Measurements from ENCODE around the gene OSM.
"Not testable (repeated sequence)": the region's sequence is repeated elsewhere in the genome, so short reads cannot be mapped to it uniquely, and the experiment has no call there.

The OSM gene

GRCh38 chr22:30225220-30225927 is 41.3 kb downstream of the OSM start:
- DNase-seq (ENCODE audit: low spot score), result no peak

DNA sequence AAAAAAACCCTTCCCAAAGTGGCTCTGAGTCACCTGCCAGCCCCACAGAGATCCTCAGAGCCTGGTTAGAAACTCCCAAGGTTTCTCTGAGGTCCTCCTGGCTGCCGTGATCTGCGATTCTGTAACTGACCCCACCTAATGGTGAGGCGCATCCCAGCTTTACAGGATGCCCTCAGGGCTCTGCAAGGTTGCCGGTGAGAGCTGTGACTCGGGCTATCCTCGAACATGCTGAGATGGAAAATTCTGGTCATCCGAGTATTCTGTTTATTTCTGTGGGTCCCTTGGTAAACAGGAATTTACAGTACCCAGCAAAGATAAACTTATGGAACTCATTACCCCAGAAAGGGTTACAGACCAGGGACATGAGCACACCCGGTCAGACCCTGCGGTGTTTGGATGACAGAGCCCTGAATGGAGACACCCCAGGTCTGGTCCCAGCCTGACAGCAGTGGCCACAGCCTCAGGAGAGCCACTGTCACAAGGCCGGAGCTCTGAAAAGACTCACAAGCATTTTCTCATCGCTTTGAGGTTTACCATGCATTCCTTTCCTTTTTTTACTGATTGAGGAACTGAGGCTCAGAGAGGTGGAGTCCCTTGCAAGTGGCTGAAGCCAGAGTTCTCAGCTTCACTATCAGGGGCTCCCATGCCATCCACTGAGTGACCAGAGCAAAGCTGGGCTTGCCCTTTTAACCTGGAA is 42.3 kb downstream of the OSM start:
- DNase-seq (ENCODE audit: low spot score), result peak; percentile 81

GRCh38 chr22:30223303-30223702 is 43.3 kb downstream of the OSM start:
- DNase-seq (ENCODE audit: low spot score), result no peak

DNA sequence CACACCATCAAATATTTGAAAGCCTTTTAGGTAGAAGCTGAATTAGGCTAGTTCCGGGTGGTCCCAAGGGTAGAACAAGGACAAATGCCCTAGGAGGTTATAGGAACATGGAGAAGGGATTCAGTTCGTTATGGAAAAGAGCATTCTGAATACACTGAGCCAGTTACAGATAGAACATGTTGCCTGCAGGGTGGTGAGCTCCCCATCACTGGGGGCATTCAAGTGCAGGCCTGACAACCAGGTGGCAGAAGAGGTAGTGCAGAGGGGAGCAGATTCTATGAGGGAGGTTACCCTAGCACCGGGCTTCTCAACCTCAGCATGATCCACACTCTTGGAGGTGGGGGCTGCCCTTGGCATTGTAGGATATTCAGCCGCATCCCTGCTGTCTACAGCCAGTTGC is 44.3 kb downstream of the OSM start:
- no peak for DNase-seq (ENCODE audit: low spot score)

DNA sequence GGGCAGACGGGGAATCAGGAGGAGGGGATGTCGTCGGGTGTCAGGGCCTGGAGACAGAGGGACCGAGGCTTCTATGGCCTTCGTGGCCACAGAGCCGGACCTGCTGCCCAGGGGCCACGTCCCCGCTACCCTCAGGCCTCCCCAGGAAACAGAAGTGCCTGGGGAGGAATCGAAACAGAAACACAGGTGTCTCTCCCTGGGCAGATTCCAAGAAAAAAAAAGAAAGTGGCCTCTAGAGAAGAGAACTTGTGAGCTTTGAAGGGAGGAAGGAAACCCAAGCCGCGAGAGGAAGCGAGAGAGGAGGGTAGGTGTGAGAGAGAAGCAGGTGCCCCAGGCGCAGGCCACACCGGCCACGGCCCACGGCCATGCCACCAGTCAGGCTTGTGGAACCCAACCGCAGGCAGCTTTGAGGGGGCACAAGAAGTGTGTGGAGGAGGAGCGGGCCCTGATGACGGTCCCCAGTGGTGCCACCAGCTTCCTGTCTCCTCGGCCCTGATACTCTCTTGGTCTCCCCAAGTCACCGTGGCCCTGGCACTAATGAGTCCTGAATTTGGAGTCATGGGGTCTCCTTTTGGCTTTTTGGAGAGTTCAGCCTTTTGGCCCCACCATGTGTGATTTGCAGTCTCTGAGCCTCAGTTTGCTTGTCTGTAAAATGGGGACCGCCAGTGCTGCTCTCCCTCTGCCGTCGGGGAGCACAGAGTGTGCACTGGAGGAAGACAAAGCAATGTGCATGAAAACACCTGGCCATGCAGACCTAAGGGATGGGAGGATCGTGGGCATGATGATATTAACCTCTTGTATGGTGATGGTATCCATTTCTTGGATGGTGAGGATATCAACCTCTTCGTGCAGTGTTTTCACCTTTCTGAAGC is 45.3 kb downstream of the OSM start:
- DNase-seq (ENCODE audit: low spot score), result no peak

- no peak for DNase-seq (ENCODE audit: low spot score)
Observed at GRCh38 chr22:30220338-30221012, 46.2 kb downstream of the OSM start.

DNA sequence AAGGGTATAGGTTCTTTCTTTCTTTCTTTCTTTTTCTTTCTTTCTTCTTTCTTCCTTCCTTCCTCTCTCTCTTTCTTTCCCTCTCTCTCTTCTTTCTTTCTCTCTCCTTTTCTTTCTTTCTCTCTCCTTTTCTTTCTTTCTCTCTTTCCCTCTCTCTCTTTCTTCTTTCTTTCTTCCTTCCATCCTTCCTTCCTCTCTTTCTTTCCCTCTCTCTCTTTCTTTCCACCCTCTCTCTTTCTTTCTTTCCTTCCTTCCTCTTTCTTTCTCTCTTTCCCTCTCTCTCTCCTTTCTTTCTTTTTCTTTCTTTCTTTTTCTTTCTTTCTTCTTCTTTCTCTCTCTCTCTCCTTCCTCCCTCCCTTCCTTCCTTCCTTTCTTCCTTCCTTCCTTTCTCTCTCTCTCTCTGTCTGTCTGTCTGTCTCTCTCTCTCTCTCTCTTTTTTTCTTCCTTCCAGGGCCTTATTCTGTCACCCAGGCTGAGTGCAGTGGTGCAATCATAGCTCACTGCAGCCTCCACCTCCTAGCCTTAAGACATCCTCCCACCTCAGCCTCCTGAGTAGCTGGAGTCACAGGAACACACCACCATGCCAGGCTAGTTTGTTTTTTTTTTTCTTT is 46.9 kb downstream of the OSM start:
- DNase-seq (ENCODE audit: low spot score), result no peak

- DNase-seq (ENCODE audit: low spot score), result no peak
Observed at GRCh38 chr22:30219049-30219654, 47.5 kb downstream of the OSM start.

DNA sequence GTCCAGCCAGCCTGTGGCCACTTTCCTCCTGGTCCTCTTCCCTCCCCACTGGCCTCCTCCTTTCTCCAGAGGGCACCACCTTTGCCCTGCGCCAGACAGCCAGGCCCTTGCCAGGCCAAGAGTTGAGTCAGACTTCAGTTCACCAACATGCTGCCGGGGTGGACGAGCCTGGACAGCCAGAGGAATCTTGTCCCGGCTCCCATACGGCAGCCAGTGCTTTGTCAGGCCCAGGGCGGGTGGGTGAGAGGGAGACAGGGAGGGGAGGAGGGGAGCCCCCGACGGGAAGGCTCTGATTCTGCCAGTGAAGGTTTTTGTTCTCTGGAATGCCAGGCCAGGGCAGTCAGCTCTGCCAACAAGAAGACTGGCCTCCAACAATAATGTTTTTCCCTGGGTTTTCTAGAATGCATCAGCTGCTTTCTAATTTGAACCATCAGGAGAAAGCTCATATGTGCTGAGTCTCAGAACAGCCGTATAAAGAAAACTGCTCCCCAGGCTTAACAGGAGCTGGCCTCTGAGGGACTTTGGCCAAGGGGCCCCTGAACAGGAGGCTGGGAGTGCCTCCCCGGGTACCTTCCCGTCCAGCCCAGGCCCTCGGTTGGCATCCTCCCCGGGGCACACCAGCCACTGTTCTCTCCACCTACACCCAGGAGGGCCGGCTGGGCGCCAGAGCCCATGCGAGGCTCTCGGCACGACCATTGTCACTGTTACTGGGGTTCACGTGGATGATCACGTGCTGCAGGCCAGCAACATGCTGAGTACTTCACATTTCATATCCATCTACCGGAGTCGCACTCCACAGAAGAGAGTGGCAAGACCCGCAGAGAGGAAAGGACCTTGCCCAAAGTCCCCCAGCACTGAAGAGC is 48.7 kb downstream of the OSM start:
- no peak for DNase-seq (ENCODE audit: low spot score)

DNA sequence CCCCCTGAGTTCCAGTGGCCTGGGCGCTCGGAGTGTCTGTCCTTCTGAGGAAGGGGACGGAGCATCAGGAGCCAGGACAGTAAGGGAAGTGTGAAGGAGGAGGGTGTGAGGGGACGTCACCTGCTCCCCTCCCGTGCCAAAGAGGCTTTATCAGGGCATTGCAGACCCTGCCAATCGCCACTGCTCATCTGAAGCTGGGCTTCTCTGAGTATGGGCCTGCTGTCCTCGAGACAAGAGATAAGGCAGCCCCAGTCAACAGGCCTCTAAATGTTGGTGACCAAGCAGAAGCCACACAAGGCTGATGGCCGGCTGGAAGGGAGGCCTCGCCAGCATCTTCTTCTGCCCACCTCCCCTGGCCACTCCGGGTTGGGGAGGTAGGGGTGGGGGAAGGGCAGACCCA is 49.9 kb downstream of the OSM start:
- DNase-seq (ENCODE audit: low spot score), result no peak

DNA sequence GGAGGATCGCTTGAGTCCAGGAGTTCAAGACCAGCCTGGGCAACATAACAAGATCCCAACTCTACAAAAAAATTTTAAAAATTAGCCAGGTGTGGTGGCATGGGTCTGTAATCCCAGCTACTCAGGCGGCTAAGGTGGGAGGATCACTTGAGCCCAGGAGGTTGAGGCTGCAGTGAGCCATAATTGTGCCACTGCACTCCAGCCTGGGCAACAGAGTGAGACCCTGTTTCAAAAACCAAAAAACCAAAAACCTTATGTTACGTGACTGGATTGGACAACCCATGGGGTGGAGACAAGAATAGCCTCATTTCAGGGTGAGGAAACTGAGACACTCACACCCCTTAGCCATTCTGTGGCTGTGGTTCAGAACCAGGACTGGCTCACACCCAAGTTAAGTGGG is 50.4 kb downstream of the OSM start:
- DNase-seq (ENCODE audit: low spot score), result not testable (repeated sequence)

- DNase-seq (ENCODE audit: low spot score), result no peak
Observed at GRCh38 chr22:30214703-30215407, 51.8 kb downstream of the OSM start.

- no peak for DNase-seq (ENCODE audit: low spot score)
Observed at GRCh38 chr22:30212996-30213441, 53.6 kb downstream of the OSM start.

Measured in LoVo (cell line).